ENCODE measurements around the gene FCRL4. TPM values are rescaled to one million over a fixed set of nuclear protein-coding genes. Genes with fewer than 3 reads are reported as not detected.

Gene FCRL4
- total RNA-seq, 1 experiment from 2014 or later, result not detected

DNA sequence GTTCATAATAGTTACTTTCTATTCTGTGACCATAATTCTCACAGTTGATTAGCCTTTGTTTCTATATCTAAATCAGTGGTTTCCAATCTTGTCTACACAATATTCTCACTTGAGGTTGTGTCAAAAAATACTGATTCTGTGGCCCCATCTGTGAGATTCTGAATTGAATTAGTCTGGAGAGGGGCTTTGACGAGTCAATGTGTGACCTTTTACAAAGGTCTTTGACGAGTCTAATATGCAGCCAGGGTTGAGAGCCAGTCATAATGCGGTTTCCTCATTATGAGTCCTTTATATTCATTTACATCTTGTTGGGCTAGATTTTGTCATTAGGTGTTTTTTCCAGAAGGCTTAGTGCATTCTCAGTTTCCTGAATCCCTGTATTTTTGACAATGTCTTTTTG lies 65.3 kb downstream of the FCRL4 start:
- no peaks in the 10 kb centered on the region for H3K4me1 Mint-ChIP-seq (ENCODE audit: low read depth, unreplicated experiment)
- no TSS peak for BruUV-seq (replicated peaks)
- H3K27me3 Mint-ChIP-seq (ENCODE audit: unreplicated experiment), result peaks cover 28% of the 10 kb centered on the region
- CTCF ChIA-PET, result no interaction called here
- H3K27ac Mint-ChIP-seq (ENCODE audit: unreplicated experiment), result no peak overlapping the region
- H3K36me3 Mint-ChIP-seq (ENCODE audit: insufficient read depth, unreplicated experiment), result no peaks in the 10 kb centered on the region
- no peak overlapping the region for H3K4me3 Mint-ChIP-seq (ENCODE audit: low read depth, unreplicated experiment)
- no peak for DNase-seq
- no peak for TF ChIP-seq CTCF (IDR thresholded peaks at IDR 0.05; ENCODE audit: unreplicated experiment)
- intact Hi-C loops (cut with micrococcal nuclease; ENCODE audit: unreplicated experiment), result no loop called here
- H3K9me3 Mint-ChIP-seq (ENCODE audit: low read depth, unreplicated experiment), result no peaks in the 10 kb centered on the region

GRCh38 chr1:157523774-157524493 lies 74.0 kb downstream of the FCRL4 start:
- no peak for DNase-seq
- Mint-ChIP-seq H3K4me1 (ENCODE audit: low read depth, unreplicated experiment) (no peaks in the 10 kb centered on the region), H3K36me3 (ENCODE audit: insufficient read depth, unreplicated experiment) (no peaks in the 10 kb centered on the region), H3K27me3 (ENCODE audit: unreplicated experiment) (peaks cover 13% of the 10 kb centered on the region), H3K9me3 (ENCODE audit: low read depth, unreplicated experiment) (no peaks in the 10 kb centered on the region), H3K27ac (ENCODE audit: unreplicated experiment) (no peak overlapping the region), H3K4me3 (ENCODE audit: low read depth, unreplicated experiment) (no peak overlapping the region)
- CTCF ChIA-PET, result interaction anchor here (1.1 kb wide), 1 partner anchor 18 kb away, joined by 3 read pairs; no protein-coding TSS in a partner anchor
- BruUV-seq (replicated peaks), result no TSS peak
- TF ChIP-seq CTCF (IDR thresholded peaks at IDR 0.05; ENCODE audit: unreplicated experiment), result no peak
- intact Hi-C loops (cut with micrococcal nuclease; ENCODE audit: unreplicated experiment), result no loop called here

Other genes starting within 250 kb of the FCRL4 start
- gene FCRL5, start 45.6 kb downstream of the FCRL4 start, total RNA-seq (2022), result not detected in 2 replicates
- gene FCRL3, start 102.7 kb upstream of the FCRL4 start, total RNA-seq (2022), result 1.2 and 2.2 TPM in 2 replicates
- gene FCRL2, start 179.0 kb upstream of the FCRL4 start, total RNA-seq (2022), result 0.14 and 0.47 TPM in 2 replicates
- not detected in 2 replicates for gene FCRL1, start 222.0 kb upstream of the FCRL4 start, total RNA-seq (2022)
- gene CD5L, start 243.7 kb upstream of the FCRL4 start, total RNA-seq (2022), result not detected in 2 replicates